ENCODE data around the gene AP4M1.

AP4M1 gene

GRCh38 chr7:100085515-100085914 is 15.9 kb upstream of the AP4M1 start:
- Histone ChIP-seq H3F3A (ENCODE audit: low read depth) (0 out of 2 replicates have a peak, but pooled peaks cover under 1% of the 10 kb centered on the region), H3K79me2 (ENCODE audit: insufficient read depth, low read length) (peaks cover 37% of the 10 kb centered on the region), H3K36me3 (ENCODE audit: insufficient read depth, low read length) (no peaks in the 10 kb centered on the region), H3K4me3 (ENCODE audit: low read length, poor library complexity, severe bottlenecking) (no peak overlapping the region), H3K9me3 (ENCODE audit: insufficient read depth, low read depth, low read length) (no peaks in the 10 kb centered on the region), H4K20me1 (ENCODE audit: insufficient read depth, low read length, poor library complexity, severe bottlenecking) (peaks cover 9% of the 10 kb centered on the region), H3K4me1 (ENCODE audit: insufficient read depth, low read length, poor library complexity, severe bottlenecking) (peaks cover 15% of the 10 kb centered on the region), H3K9me2 (replicated peaks; ENCODE audit: low read depth, low read length) (no peaks in the 10 kb centered on the region), H3K9ac (ENCODE audit: low read depth, low read length, poor library complexity, severe bottlenecking) (no peak overlapping the region), H3K27me3 (ENCODE audit: insufficient read depth, low read length, poor library complexity, severe bottlenecking) (no peaks in the 10 kb centered on the region), H2AFZ (ENCODE audit: low read length) (no peak overlapping the region), H3K4me2 (ENCODE audit: low read depth, low read length, poor library complexity, severe bottlenecking) (no peak overlapping the region)
- no peak for TF ChIP-seq CTCF (conservative IDR thresholded peaks at IDR 0.05; ENCODE audit: low read length)
- TF ChIP-seq EZH2phosphoT487 (IDR thresholded peaks at IDR 0.05; ENCODE audit: borderline replicate concordance), result no peak

GRCh38 chr7:100087055-100087750 is 14.2 kb upstream of the AP4M1 start:
- no peak overlapping the region for H3K9ac ChIP-seq (ENCODE audit: low read depth, low read length, poor library complexity, severe bottlenecking)
- H3K9me2 ChIP-seq (replicated peaks; ENCODE audit: low read depth, low read length), result no peaks in the 10 kb centered on the region
- H3K9me3 ChIP-seq (ENCODE audit: insufficient read depth, low read depth, low read length), result no peaks in the 10 kb centered on the region
- H3K4me3 ChIP-seq (ENCODE audit: low read length, poor library complexity, severe bottlenecking), result no peak overlapping the region
- H3K36me3 ChIP-seq (ENCODE audit: insufficient read depth, low read length), result peaks cover 15% of the 10 kb centered on the region; the same call in 1 of the 2 replicates
- H4K20me1 ChIP-seq (ENCODE audit: insufficient read depth, low read length, poor library complexity, severe bottlenecking), result peaks cover 9% of the 10 kb centered on the region
- no peak overlapping the region for H3K4me2 ChIP-seq (ENCODE audit: low read depth, low read length, poor library complexity, severe bottlenecking)
- no peak for TF ChIP-seq EZH2phosphoT487 (IDR thresholded peaks at IDR 0.05; ENCODE audit: borderline replicate concordance)
- no peak for TF ChIP-seq CTCF (conservative IDR thresholded peaks at IDR 0.05; ENCODE audit: low read length)
- H3K27me3 ChIP-seq (ENCODE audit: insufficient read depth, low read length, poor library complexity, severe bottlenecking), result no peaks in the 10 kb centered on the region
- 0 out of 2 replicates have a peak, but pooled peaks cover 11% of the 10 kb centered on the region for H3F3A ChIP-seq (ENCODE audit: low read depth)
- H3K4me1 ChIP-seq (ENCODE audit: insufficient read depth, low read length, poor library complexity, severe bottlenecking), result peaks cover 19% of the 10 kb centered on the region
- peaks cover 28% of the 10 kb centered on the region; the same call in 1 of the 2 replicates for H3K79me2 ChIP-seq (ENCODE audit: insufficient read depth, low read length)
- no peak overlapping the region for H2AFZ ChIP-seq (ENCODE audit: low read length)

GRCh38 chr7:100088095-100088620 is 13.3 kb upstream of the AP4M1 start:
- peaks cover 20% of the 10 kb centered on the region; the same call in 1 of the 2 replicates for H3F3A ChIP-seq (ENCODE audit: low read depth)
- H3K4me1 ChIP-seq (ENCODE audit: insufficient read depth, low read length, poor library complexity, severe bottlenecking), result peaks cover 19% of the 10 kb centered on the region
- peaks cover 24% of the 10 kb centered on the region; the same call in 1 of the 2 replicates for H3K36me3 ChIP-seq (ENCODE audit: insufficient read depth, low read length)
- H3K4me2 ChIP-seq (ENCODE audit: low read depth, low read length, poor library complexity, severe bottlenecking), result peak overlapping the region; percentile 98
- peak overlapping the region; percentile 97 for H3K4me3 ChIP-seq (ENCODE audit: low read length, poor library complexity, severe bottlenecking)
- H3K9me2 ChIP-seq (replicated peaks; ENCODE audit: low read depth, low read length), result no peaks in the 10 kb centered on the region
- H3K9ac ChIP-seq (ENCODE audit: low read depth, low read length, poor library complexity, severe bottlenecking), result peak overlapping the region; percentile 97
- H2AFZ ChIP-seq (ENCODE audit: low read length), result peak overlapping the region; percentile 96
- no peaks in the 10 kb centered on the region for H3K9me3 ChIP-seq (ENCODE audit: insufficient read depth, low read depth, low read length)
- peaks cover 17% of the 10 kb centered on the region for H4K20me1 ChIP-seq (ENCODE audit: insufficient read depth, low read length, poor library complexity, severe bottlenecking)
- TF ChIP-seq CTCF (conservative IDR thresholded peaks at IDR 0.05; ENCODE audit: low read length) (no peak), EZH2phosphoT487 (IDR thresholded peaks at IDR 0.05; ENCODE audit: borderline replicate concordance) (no peak)
- H3K79me2 ChIP-seq (ENCODE audit: insufficient read depth, low read length), result peaks cover 31% of the 10 kb centered on the region; the same call in 1 of the 2 replicates
- no peaks in the 10 kb centered on the region for H3K27me3 ChIP-seq (ENCODE audit: insufficient read depth, low read length, poor library complexity, severe bottlenecking)

Measured in Loucy (cell line).